Loucy (cell line): ENCODE measurements around the gene CEP128.
A peak's percentile ranks its signal among the peaks of the same experiment; 100 is the strongest.

Experiments
- H2AFZ ChIP-seq: fragments of 200-600 bp; sonication (generic); 2 replicates; pipeline ENCODE4 v1.6.0; 2016; ENCODE audit warnings: antibody characterized with exemption, mild to moderate bottlenecking, low read length, moderate library complexity
- H3F3A ChIP-seq: fragments of 200-600 bp; 2 replicates; pipeline ENCODE4 v1.6.0; 2016; ENCODE audit warnings: antibody characterized with exemption, low read depth, mild to moderate bottlenecking
- H3K27me3 ChIP-seq: fragments of 200-600 bp; sonication (generic); 2 replicates; pipeline ENCODE4 v1.6.1; 2014; ENCODE audit warnings: low read length, mild to moderate bottlenecking; ENCODE audit not compliant: insufficient read depth, poor library complexity, severe bottlenecking
- H3K36me3 ChIP-seq: fragments of 200-600 bp; sonication (generic); 2 replicates; pipeline ENCODE4 v1.6.1; 2016; ENCODE audit warnings: low read length; ENCODE audit not compliant: insufficient read depth
- H3K4me1 ChIP-seq: fragments of 200-600 bp; sonication (generic); 2 replicates; pipeline ENCODE4 v1.5.1; 2014; ENCODE audit warnings: low read length, mild to moderate bottlenecking; ENCODE audit not compliant: insufficient read depth, poor library complexity, severe bottlenecking
- H3K4me2 ChIP-seq: fragments of 200-600 bp; sonication (generic); 2 replicates; pipeline ENCODE4 v1.6.0; 2014; ENCODE audit warnings: antibody characterized with exemption, low read length, low read depth, mild to moderate bottlenecking; ENCODE audit not compliant: poor library complexity, severe bottlenecking
- H3K4me3 ChIP-seq: fragments of 200-600 bp; sonication (generic); 2 replicates; pipeline ENCODE4 v1.5.1; 2014; ENCODE audit warnings: low read length, mild to moderate bottlenecking, mixed read lengths; ENCODE audit not compliant: poor library complexity, severe bottlenecking
- H3K79me2 ChIP-seq: fragments of 200-600 bp; sonication (generic); 2 replicates; pipeline ENCODE4 v1.6.1; 2014; ENCODE audit warnings: low read length; ENCODE audit not compliant: insufficient read depth
- H3K9ac ChIP-seq: fragments of 200-600 bp; sonication (generic); 2 replicates; pipeline ENCODE4 v1.6.0; 2014; ENCODE audit warnings: mild to moderate bottlenecking, low read depth, low read length, moderate library complexity; ENCODE audit not compliant: poor library complexity, severe bottlenecking
- H3K9me2 ChIP-seq: fragments of 200-600 bp; sonication (generic); replicated peaks from 2 replicates; pipeline ENCODE4 v1.6.1; 2016; ENCODE audit warnings: low read depth, low read length, mixed read lengths
- H3K9me3 ChIP-seq: fragments of 200-600 bp; sonication (generic); 2 replicates; pipeline ENCODE4 v1.6.1; 2014; ENCODE audit warnings: mild to moderate bottlenecking, antibody characterized with exemption, low read length, low read depth; ENCODE audit not compliant: insufficient read depth
- H4K20me1 ChIP-seq: fragments of 200-600 bp; sonication (generic); 2 replicates; pipeline ENCODE4 v1.6.0; 2014; ENCODE audit warnings: antibody characterized with exemption, low read length, mild to moderate bottlenecking; ENCODE audit not compliant: insufficient read depth, poor library complexity, severe bottlenecking
- CTCF ChIP-seq: fragments of 200-600 bp; sonication (generic); conservative IDR thresholded peaks from 2 replicates; pipeline ENCODE4 v1.5.1; 2014; ENCODE audit warnings: mild to moderate bottlenecking, antibody characterized with exemption, low read length
- EZH2phosphoT487 ChIP-seq: fragments of 200-600 bp; IDR thresholded peaks from 2 replicates; pipeline ENCODE4 v1.6.1; 2018; ENCODE audit warnings: antibody characterized with exemption, mild to moderate bottlenecking, moderate library complexity, borderline replicate concordance

The CEP128 gene

DNA sequence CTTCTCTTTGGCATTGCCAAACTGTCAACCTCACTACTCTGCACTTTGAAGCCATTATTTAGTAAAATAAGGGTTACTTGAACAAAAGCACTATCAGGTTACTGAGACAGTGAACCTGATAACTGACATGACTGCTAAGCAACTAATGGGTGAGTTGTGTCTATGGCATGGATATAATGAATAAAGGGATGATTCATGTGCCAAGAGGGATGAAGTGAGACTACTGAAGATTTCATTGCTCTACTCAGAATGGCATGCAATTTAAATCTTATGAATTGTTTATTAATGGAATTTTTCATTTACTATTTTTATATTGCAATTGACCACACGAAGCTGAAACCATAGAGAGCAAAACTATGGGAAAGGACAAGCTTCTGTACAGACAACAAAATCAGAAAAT is 74.4 kb downstream of the CEP128 start:
- Histone ChIP-seq H3K9me3 (peaks cover 20% of the 10 kb centered on the region), H3K4me2 (no peak overlapping the region), H2AFZ (no peak overlapping the region), H3K9me2 (no peaks in the 10 kb centered on the region), H3K36me3 (peaks cover 29% of the 10 kb centered on the region), H4K20me1 (no peaks in the 10 kb centered on the region), H3K79me2 (no peaks in the 10 kb centered on the region), H3K9ac (no peak overlapping the region), H3K4me3 (no peak overlapping the region), H3F3A (no peaks in the 10 kb centered on the region), H3K27me3 (peaks cover 7% of the 10 kb centered on the region), H3K4me1 (no peaks in the 10 kb centered on the region)
- no peak for TF ChIP-seq CTCF

DNA sequence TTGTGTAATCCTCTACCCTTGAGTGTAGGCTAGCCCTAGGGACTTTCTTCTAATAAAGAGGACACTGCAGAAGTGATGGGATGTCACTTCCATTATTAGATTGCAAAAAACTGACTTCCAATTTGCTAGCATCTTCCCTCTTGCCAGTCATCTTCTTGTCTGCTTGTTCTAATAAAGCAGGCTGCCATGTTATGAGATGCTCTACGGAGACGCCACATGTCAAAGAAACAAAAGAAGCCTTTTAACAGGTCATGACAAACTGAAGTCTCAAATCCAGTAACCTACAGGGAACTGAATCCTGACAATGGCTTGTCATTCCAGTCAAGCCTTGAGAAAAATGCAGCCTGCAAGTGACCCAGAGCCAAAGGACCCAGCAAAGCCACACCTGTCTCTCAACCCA is 76.0 kb downstream of the CEP128 start:
- Histone ChIP-seq H3K79me2 (no peaks in the 10 kb centered on the region), H3K4me3 (no peak overlapping the region)

DNA sequence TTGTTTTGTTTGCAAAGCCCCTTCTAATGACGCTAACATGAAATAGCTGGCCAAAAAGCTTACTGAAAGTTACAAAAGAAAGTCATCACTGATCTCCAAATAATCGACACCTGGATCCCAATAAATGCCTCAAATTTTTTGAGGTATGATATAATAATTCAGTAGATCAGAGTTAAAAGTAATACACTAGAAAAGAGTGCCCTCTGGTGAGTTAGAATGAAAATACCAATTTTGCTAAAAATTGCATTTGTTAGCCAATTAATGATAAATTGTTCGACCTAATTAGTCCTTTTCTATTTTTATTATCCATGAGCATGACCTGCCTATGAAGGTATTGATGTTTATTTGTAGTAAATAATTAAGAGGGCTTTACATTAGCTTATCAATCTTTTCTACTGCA is 78.6 kb downstream of the CEP128 start:
- Histone ChIP-seq H3K36me3 (peaks cover 12% of the 10 kb centered on the region; the same call in 1 of the 2 replicates), H3K4me2 (no peak overlapping the region), H3F3A (no peaks in the 10 kb centered on the region), H2AFZ (no peak overlapping the region), H3K9me2 (no peaks in the 10 kb centered on the region), H3K9me3 (peaks cover 10% of the 10 kb centered on the region), H3K4me1 (no peaks in the 10 kb centered on the region), H3K9ac (no peak overlapping the region), H3K79me2 (no peaks in the 10 kb centered on the region), H4K20me1 (no peaks in the 10 kb centered on the region), H3K4me3 (no peak overlapping the region), H3K27me3 (peaks cover 4% of the 10 kb centered on the region)
- TF ChIP-seq EZH2phosphoT487 (no peak), CTCF (peak; percentile 60)

More for the DNA sequence above, 76.0 kb downstream of the CEP128 start:
- Histone ChIP-seq H3K9ac (no peak overlapping the region), H3K4me2 (no peak overlapping the region), H3K9me2 (no peaks in the 10 kb centered on the region), H2AFZ (no peak overlapping the region), H3K27me3 (peaks cover 7% of the 10 kb centered on the region), H3F3A (no peaks in the 10 kb centered on the region), H3K9me3 (peaks cover 19% of the 10 kb centered on the region), H3K4me1 (no peaks in the 10 kb centered on the region), H4K20me1 (no peaks in the 10 kb centered on the region), H3K36me3 (peaks cover 24% of the 10 kb centered on the region)
- no peak for TF ChIP-seq EZH2phosphoT487
- no peak for TF ChIP-seq CTCF
